Activated T-cell treated with anti-CD3 and anti-CD28 coated beads, Interleukin-2, amount 50 U/mL, for 72 hours (primary cell): ENCODE results near the gene EIF4B. TPM values are rescaled to one million over a fixed set of nuclear protein-coding genes. Genes with fewer than 3 reads are reported as not detected.

ENCODE experiments used
- ATAC-seq, 2 donors: fragments of 150-1000 bp; cut with Tn5 transposase; replicated peaks in 1 of 2; 2 replicates each; pipeline ENCODE4 v1.10.0; 2021; ENCODE audit warnings: moderate library complexity in 2 of 2, mild to moderate bottlenecking in 1 of 2
- DNase-seq, 2 donors: peaks; one replicate each; pipeline ENCODE4 v3.0.0; 2021 to 2022; ENCODE audit warnings: mixed read lengths in 1 of 2
- H3K27ac Mint-ChIP-seq: one replicate; pipeline ENCODE4 v1.8.0; 2022; ENCODE audit warnings: mild to moderate bottlenecking, moderate library complexity, mixed read lengths
- H3K27me3 Mint-ChIP-seq: one replicate; pipeline ENCODE4 v1.8.0; 2022; ENCODE audit warnings: low read depth, mixed read lengths
- H3K36me3 Mint-ChIP-seq, 2 donors: one replicate each; pipeline ENCODE4 v1.8.0; 2022; ENCODE audit warnings: mixed read lengths in 2 of 2, mild to moderate bottlenecking in 1 of 2; ENCODE audit not compliant: insufficient read depth in 2 of 2
- H3K4me1 Mint-ChIP-seq: one replicate; pipeline ENCODE4 v1.8.0; 2022; ENCODE audit warnings: low read depth, mixed read lengths
- H3K4me3 Mint-ChIP-seq, 2 donors: one replicate each; pipeline ENCODE4 v1.8.0; 2022; ENCODE audit warnings: mild to moderate bottlenecking in 2 of 2, mixed read lengths in 2 of 2, moderate library complexity in 2 of 2
- H3K9me3 Mint-ChIP-seq, 2 donors: one replicate each; pipeline ENCODE4 v1.8.0; 2022; ENCODE audit warnings: mixed read lengths in 2 of 2
- total RNA-seq, 2 donors: library from RNA; stranded (reverse); gene quantifications; one replicate each; pipeline ENCODE4 v1.2.3, GENCODE V29; 2022

EIF4B gene
- total RNA-seq, 2 donors from 2014 or later: 622 to 633 TPM

DNA sequence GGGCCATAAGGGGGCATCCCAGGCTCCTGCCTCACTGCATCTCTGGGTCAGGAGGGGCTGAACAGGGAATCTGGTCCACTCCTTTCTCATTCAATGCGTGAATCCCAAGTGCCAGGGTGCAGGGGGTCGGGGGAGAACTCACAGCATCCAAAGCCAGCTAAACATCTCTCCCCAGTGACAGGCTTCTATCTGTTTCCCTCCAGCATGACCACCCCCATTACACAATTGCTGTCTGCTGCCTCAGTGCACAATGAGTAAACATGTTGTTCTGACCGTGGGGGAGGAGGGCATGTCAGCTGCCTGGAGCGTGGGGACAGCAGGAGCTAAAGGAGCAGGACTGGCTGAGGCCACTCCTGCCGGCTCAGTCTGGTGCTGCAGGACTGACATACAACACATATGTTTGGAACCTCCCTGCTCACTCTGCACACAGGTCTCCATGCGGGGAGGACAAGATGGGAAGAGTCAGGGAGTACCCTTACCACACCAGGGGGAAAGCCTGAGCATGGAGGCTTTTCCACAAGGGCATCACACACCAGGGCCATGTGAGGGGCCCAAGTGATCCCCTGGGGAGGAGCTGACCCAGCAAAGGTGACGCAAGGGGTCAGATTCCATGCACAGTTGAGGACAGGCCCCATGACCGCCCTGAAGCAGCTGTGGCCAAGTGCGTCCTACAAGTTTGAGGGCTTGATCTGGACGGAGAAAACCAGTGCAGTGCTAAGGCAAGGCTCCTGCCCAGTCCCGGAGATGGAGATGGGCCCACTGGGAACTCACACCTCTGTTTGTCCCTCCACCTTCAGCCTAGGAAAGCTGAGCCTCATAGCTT, 45.0 kb downstream of the EIF4B start:
- no peaks in the 10 kb centered on the region for H3K27me3 Mint-ChIP-seq
- H3K4me1 Mint-ChIP-seq: peaks cover 35% of the 10 kb centered on the region
- no peak overlapping the region for H3K4me3 Mint-ChIP-seq
- no peaks in the 10 kb centered on the region for H3K9me3 Mint-ChIP-seq
- H3K36me3 Mint-ChIP-seq: peaks cover 0 to 2% of the 10 kb centered on the region in 2 donors
- DNase-seq (no peak), ATAC-seq (no peak)
- H3K27ac Mint-ChIP-seq: no peak overlapping the region

DNA sequence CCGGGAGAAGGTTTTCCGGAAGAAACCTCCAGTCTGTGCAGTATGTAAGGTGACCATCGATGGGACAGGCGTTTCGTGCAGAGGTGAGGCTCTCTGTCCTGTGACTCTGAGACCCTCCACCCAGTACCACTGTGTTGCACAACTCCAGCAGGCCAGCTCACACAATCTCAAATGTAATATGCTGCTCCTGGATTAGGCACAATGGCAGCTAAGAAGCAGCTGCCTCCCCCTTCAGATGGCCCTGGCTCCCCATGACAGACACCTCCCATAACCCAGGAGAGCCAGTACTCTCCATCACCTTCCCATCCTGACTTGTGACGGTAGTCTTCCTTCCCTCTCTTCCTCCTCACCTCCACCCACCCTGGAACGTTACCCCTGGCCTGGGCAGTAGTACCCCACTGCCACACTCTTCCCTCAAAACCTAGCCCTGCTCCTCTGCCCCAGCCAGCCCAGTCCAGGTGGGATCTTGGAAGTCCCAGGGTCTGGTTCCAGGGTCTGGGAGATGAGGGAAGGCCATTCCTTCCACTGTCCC, 45.7 kb downstream of the EIF4B start:
- H3K27ac Mint-ChIP-seq: no peak overlapping the region
- DNase-seq (no peak), ATAC-seq (no peak)
- no peaks in the 10 kb centered on the region for H3K27me3 Mint-ChIP-seq
- no peaks in the 10 kb centered on the region for H3K9me3 Mint-ChIP-seq
- H3K36me3 Mint-ChIP-seq: no peaks in the 10 kb centered on the region
- H3K4me3 Mint-ChIP-seq: no peak overlapping the region
- H3K4me1 Mint-ChIP-seq: peaks cover 28% of the 10 kb centered on the region

DNA sequence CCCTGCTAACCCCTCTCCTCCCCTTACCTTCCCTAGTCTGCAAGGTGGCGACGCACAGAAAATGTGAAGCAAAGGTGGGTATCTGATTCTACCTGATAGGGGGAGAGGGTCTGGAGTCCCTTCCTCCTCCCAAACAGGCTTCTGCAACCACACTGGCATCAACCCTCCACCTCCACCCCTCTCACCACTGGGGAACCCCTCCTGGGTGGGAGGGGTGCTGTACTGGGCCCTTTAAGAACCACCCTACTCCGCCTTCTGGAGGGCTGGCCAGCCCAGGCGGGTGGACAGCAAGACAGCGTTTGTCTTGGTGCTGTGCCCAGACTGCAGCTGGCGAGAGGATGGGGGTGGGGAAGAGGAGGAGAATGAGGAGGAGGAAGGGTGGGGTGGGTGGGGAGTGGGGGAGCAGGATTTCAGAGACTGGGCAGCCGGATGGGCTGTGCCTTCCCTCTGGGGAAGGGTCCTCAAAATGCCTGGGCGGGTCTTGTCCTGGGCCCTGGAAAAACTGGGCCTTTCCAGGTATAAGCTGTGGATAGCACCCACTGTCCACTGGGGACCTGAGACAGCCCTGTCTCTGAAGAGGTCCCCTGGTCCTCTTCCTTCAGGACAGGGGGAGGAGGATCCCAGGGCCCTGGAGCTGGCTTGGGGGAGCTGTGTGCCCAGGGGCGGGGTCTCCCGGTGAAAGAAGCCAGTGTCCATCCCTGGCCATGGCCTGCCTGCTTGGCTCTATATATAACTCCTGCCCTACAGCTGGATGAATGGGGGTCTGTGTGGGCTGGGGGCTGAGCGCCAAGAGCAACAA, 46.4 kb downstream of the EIF4B start:
- H3K9me3 Mint-ChIP-seq: no peaks in the 10 kb centered on the region
- no peaks in the 10 kb centered on the region for H3K36me3 Mint-ChIP-seq
- H3K4me3 Mint-ChIP-seq: no peak overlapping the region
- H3K27ac Mint-ChIP-seq: no peak overlapping the region
- DNase-seq: no peak
- no peaks in the 10 kb centered on the region for H3K27me3 Mint-ChIP-seq
- peaks cover 28% of the 10 kb centered on the region for H3K4me1 Mint-ChIP-seq
- ATAC-seq: no peak

DNA sequence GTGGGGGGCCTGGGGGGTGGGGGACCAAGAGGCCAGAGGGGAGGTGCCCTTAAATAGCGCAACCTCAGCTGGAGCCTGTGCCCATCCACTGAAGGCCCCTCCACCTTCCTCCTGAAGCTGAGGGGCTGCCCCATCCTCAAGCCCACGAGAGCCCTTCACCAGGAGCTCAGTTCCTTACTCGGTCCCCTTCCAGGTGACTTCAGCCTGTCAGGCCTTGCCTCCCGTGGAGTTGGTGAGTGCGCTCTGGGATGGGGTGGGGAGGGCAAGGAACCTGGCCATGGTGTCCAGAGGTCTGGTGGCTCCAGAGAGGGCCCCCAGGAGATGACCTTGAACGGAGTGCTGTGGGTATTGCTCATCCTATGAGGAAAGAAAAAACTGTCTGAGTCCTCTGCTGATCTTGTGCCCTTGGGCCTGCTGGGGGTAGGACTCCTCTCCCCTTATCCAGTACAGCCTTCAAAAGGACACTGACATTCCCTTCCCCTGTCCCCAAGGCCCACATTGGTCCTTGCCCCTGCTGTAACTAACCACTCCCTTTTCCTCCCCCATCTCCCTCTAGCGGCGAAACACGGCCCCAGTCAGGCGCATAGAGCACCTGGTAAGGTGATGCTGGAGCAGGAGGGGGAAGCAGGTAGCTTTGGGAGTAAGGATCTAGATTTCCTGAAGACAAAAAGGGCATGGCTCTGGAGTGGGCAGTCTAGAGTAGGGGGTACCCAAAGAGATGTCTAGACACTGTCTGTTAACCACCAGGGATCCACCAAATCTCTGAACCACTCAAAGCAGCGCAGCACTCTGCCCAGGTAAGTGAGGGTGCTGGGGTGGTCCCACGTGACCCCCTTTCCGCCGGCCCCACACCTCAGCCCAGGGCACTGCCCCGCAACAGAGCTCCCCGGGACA, 47.2 kb downstream of the EIF4B start:
- Mint-ChIP-seq H3K27me3 (no peaks in the 10 kb centered on the region), H3K9me3 (no peaks in the 10 kb centered on the region), H3K27ac (peak overlapping the region; percentile 85), H3K4me3 (peak overlapping the region; percentile 96 to 98), H3K4me1 (peaks cover 27% of the 10 kb centered on the region), H3K36me3 (no peaks in the 10 kb centered on the region)
- ATAC-seq (peak; percentile 19 to 20), DNase-seq (peak; percentile 54 to 66)

DNA sequence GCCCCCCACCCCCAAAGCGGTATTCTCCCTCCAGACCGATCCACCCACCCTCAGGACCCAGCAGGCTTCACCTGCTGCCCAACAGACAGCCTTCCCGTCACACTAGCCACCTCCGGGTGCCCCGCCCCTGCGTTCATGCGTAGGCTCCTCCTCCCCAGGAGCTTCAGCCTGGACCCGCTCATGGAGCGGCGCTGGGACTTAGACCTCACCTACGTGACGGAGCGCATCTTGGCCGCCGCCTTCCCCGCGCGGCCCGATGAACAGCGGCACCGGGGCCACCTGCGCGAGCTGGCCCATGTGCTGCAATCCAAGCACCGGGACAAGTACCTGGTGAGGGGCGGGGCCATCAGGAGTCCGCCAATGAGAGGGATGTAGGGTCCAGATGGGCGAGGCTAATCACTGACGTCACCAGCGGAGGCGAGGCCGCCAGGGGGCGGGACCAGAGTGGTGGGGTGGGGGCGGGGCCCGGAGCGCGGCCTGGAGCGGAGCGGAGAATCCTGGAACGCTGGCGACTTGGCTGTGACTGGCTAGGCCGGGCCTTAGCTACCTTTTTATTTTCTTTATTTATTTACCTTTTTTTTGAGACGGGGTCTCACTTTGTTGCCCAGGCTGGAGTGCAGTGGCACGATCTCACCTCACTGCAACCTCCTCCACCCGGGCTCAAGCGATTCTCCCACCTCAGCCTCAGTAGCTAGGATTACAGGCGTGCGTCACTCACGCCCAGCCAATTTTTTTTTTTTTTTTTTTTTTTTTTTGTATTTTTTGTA, 48.0 kb downstream of the EIF4B start:
- H3K4me1 Mint-ChIP-seq: peaks cover 18% of the 10 kb centered on the region
- peak; percentile 92 to 95 for DNase-seq
- H3K4me3 Mint-ChIP-seq: peak overlapping the region; percentile 96 to 98
- H3K27ac Mint-ChIP-seq: peak overlapping the region; percentile 85
- no peaks in the 10 kb centered on the region for H3K27me3 Mint-ChIP-seq
- H3K9me3 Mint-ChIP-seq: no peaks in the 10 kb centered on the region
- no peaks in the 10 kb centered on the region for H3K36me3 Mint-ChIP-seq
- peak; percentile 93 for ATAC-seq

DNA sequence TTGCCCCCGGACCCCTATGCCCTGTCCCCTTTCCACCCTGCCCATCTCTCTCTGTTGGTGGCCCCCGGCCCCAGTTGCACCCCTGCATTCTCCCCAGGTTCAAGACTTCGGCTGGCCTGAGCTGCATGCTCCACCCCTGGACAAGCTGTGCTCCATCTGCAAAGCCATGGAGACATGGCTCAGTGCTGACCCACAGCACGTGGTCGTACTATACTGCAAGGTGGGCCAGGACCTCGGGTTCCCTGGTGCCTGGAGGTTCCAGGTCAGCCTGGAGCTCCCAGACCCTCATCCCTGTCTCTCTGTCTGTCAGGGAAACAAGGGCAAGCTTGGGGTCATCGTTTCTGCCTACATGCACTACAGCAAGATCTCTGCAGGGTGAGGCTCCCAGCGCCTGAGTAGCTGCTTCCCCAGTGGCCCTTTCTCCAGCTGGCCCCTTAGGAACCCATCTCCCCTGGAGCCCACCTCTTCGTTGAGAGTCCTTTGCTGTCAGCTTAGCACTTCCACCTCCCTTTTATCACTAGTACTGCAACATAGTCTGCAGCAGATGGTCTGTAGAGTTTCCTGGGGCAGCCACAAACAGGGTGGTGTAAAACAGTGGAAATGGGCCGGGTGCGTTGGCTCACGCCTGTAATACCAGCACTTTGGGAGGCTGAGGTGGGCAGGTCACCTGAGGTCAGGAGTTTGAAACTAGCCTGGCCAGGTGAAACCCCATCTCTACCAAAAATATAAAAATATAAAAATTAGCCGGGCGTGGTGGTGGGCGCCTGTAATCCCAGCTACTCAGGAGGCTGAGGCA, 49.4 kb downstream of the EIF4B start:
- no peaks in the 10 kb centered on the region for H3K9me3 Mint-ChIP-seq
- peaks cover 16% of the 10 kb centered on the region for H3K4me1 Mint-ChIP-seq
- DNase-seq: no peak
- no peaks in the 10 kb centered on the region for H3K27me3 Mint-ChIP-seq
- no peak overlapping the region for H3K27ac Mint-ChIP-seq
- H3K4me3 Mint-ChIP-seq: peak overlapping the region; percentile 7 to 19
- no peaks in the 10 kb centered on the region for H3K36me3 Mint-ChIP-seq
- ATAC-seq: no peak

DNA sequence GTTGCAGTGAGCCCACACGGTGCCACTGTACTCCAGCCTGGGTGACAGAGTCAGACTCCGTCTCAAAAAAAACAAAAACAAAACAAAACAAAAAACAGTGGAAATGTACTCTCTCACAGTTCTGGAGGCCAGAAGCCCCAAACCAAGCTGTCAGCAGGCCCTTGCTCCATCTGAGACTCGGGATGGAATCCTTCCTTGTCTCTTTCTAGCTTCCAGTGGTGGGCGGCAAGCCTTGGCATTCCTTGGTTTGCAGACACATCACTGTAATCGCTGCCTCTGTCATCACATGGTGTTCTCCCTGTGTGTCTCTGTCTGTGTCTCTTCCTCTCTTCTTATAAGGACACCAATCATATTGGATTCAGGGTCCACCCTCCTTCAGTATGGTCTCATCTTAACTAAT, 50.0 kb downstream of the EIF4B start:
- no peak overlapping the region for H3K27ac Mint-ChIP-seq
- H3K4me3 Mint-ChIP-seq: no peak overlapping the region
- H3K27me3 Mint-ChIP-seq: no peaks in the 10 kb centered on the region
- no peaks in the 10 kb centered on the region for H3K9me3 Mint-ChIP-seq
- ATAC-seq: no peak
- DNase-seq: no peak
- H3K36me3 Mint-ChIP-seq: no peaks in the 10 kb centered on the region
- H3K4me1 Mint-ChIP-seq: peaks cover 13% of the 10 kb centered on the region

DNA sequence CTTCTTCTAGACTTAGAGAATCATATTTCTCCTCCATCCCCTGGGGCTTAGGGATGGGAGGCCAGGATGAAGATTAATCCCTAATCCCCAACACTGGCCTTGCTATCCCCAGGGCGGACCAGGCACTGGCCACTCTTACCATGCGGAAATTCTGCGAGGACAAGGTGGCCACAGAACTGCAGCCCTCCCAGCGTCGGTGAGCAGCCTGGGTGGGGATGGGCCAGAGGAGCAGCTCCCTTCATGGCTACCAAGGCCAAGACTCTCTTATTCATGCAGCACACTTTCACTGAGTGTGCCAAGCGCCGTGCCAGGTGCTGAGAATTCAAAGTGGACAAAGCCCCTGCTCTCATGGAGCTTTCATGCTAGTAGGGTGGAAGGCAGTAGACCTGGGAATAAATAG, 50.6 kb downstream of the EIF4B start:
- Mint-ChIP-seq H3K27me3 (no peaks in the 10 kb centered on the region), H3K4me1 (peaks cover 12% of the 10 kb centered on the region), H3K9me3 (no peaks in the 10 kb centered on the region), H3K4me3 (no peak overlapping the region), H3K36me3 (no peaks in the 10 kb centered on the region), H3K27ac (no peak overlapping the region)
- no peak for DNase-seq
- no peak for ATAC-seq

DNA sequence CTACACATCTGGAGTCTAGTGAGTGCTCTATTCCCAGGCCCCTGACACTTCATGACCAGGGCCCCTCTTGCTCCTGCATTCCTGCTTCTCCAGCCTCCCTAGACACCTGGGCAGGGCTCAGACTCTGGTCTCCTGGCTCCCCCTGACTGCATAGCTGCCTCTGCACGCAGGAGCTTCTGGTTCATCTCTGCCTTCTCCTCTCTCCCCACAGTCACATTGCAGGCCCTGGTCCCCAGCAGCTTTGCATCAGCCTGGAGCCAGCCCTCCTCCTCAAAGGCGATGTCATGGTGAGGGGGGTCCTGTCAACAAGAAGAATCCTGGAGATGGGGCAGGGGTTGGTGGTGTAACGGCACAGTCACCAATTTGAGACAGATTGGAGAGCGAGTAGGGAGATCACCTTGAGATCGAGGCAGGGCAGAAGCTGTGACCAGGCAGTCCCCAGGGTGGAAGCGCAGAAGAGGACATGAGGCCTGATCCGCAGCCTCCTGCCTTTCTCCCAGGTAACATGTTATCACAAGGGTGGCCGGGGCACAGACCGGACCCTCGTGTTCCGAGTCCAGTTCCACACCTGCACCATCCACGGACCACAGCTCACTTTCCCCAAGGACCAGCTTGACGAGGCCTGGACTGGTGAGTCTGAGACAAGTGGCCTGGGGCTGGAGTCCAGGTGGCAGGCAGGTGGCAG, 51.7 kb downstream of the EIF4B start:
- ATAC-seq (no peak), DNase-seq (no peak)
- Mint-ChIP-seq H3K9me3 (no peaks in the 10 kb centered on the region), H3K27me3 (no peaks in the 10 kb centered on the region), H3K27ac (no peak overlapping the region), H3K36me3 (no peaks in the 10 kb centered on the region), H3K4me1 (peaks cover 12% of the 10 kb centered on the region), H3K4me3 (no peak overlapping the region)

DNA sequence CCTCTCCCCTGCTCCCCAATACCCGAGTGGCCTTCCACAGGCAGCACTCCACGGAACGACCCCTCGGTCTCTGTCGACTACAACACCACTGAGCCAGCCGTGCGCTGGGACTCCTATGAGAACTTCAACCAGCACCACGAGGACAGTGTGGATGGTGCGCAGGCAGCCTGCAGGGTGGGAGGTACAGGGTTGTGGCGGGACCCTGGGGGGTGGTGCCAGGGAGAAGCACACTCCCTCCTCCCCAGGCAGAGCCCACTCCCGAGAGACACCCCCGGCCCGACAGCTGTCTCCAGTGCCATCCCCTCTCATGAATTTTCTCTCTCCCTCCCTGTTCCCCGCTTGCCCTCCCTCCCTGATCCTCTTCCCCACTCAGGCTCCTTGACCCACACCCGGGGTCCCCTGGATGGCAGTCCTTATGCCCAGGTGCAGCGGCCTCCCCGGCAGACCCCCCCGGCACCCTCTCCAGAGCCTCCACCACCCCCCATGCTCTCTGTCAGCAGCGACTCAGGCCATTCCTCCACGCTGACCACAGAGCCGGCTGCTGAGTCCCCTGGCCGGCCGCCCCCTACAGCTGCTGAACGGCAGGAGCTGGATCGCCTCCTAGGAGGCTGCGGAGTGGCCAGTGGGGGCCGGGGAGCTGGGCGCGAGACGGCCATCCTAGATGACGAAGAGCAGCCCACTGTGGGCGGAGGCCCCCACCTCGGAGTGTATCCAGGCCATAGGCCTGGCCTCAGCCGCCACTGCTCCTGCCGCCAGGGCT, 52.6 kb downstream of the EIF4B start:
- Mint-ChIP-seq H3K4me3 (no peak overlapping the region), H3K36me3 (no peaks in the 10 kb centered on the region), H3K4me1 (peaks cover 6% of the 10 kb centered on the region), H3K27ac (no peak overlapping the region), H3K9me3 (no peaks in the 10 kb centered on the region), H3K27me3 (no peaks in the 10 kb centered on the region)
- ATAC-seq (no peak), DNase-seq (no peak)
